NCI-H460 (cell line): ENCODE results near the gene SH3GLB2. TPM values are rescaled to one million over a fixed set of nuclear protein-coding genes. Genes with fewer than 3 reads are reported as not detected.

Experiments
- DNase-seq: peaks from one replicate; pipeline ENCODE4 v3.0.0-alpha.2; 2016; ENCODE audit warnings: low read depth; ENCODE audit errors: extremely low read depth
- total RNA-seq: library from RNA; depleted of rRNA; stranded (reverse); fragments of >200 nt; shearing (Covaris generic); gene quantifications from 2 replicates; pipeline ENCODE4 v1.2.3, GENCODE V29; 2014

The SH3GLB2 gene
- total RNA-seq, 1 experiment from 2014 or later, result 26.9 TPM

- no peak for DNase-seq
Observed at GRCh38 chr9:129023036-129023907, 4.9 kb downstream of the SH3GLB2 start.

GRCh38 chr9:129022037-129022436 is 6.1 kb downstream of the SH3GLB2 start:
- DNase-seq, result no peak

- DNase-seq, result no peak
Observed at GRCh38 chr9:129021091-129021490, 7.0 kb downstream of the SH3GLB2 start.

GRCh38 chr9:129014608-129015007 is 13.5 kb downstream of the SH3GLB2 start:
- no peak for DNase-seq

- no peak for DNase-seq
Observed at GRCh38 chr9:129014124-129014523, 14.0 kb downstream of the SH3GLB2 start.

- no peak for DNase-seq
Observed at GRCh38 chr9:129013674-129014073, 14.5 kb downstream of the SH3GLB2 start.

GRCh38 chr9:129012893-129013448 is 15.2 kb downstream of the SH3GLB2 start:
- no peak for DNase-seq

GRCh38 chr9:129012343-129012742 is 15.8 kb downstream of the SH3GLB2 start:
- DNase-seq, result no peak

- no peak for DNase-seq
Observed at GRCh38 chr9:129011761-129012181, 16.4 kb downstream of the SH3GLB2 start.

- DNase-seq, result no peak
Observed at GRCh38 chr9:129011170-129011569, 17.0 kb downstream of the SH3GLB2 start.

GRCh38 chr9:129010267-129010975 is 17.7 kb downstream of the SH3GLB2 start:
- no peak for DNase-seq

GRCh38 chr9:129009584-129010141 is 18.5 kb downstream of the SH3GLB2 start:
- DNase-seq, result no peak

- DNase-seq, result no peak
Observed at GRCh38 chr9:129008986-129009583, 19.0 kb downstream of the SH3GLB2 start.

- no peak for DNase-seq
Observed at GRCh38 chr9:129008469-129008965, 19.6 kb downstream of the SH3GLB2 start.

GRCh38 chr9:129007766-129008468 is 20.2 kb downstream of the SH3GLB2 start:
- DNase-seq, result no peak

GRCh38 chr9:129007035-129007765 is 20.9 kb downstream of the SH3GLB2 start:
- no peak for DNase-seq

GRCh38 chr9:129006328-129007034 is 21.6 kb downstream of the SH3GLB2 start:
- peak; percentile 79 for DNase-seq

GRCh38 chr9:129005336-129005997 is 22.7 kb downstream of the SH3GLB2 start:
- no peak for DNase-seq
